SK-N-SH (cell line): ENCODE data around the gene PEMT. TPM values are rescaled to one million over a fixed set of nuclear protein-coding genes. Genes with fewer than 3 reads are reported as not detected.

Source experiments
- CTCF ChIA-PET: fragments of 300-600, 350-600 bp; formaldehyde crosslinking; extraction: SDS; loops from one replicate; lab custom pipeline; 2021; lab: Yijun Ruan, JAX
- POLR2A ChIA-PET: fragments of 350-600 bp; sonication (Branson Sonifier 250); formaldehyde crosslinking; extraction: SDS; loops from one replicate; lab custom pipeline; 2020; ENCODE audit warnings: antibody characterized with exemption, inconsistent platforms; lab: Yijun Ruan, JAX
- DNase-seq: peaks from one replicate; pipeline ENCODE4 v3.0.0; 2012
- H2AFZ ChIP-seq: fragments of 200-600 bp; sonication (generic); 2 replicates; pipeline ENCODE4 v1.8.1; 2016; ENCODE audit warnings: antibody characterized with exemption, mild to moderate bottlenecking, low read depth
- H3F3A ChIP-seq: fragments of 200-600 bp; sonication (generic); replicated peaks from 2 replicates; pipeline ENCODE3; 2016; ENCODE audit warnings: antibody characterized with exemption, mild to moderate bottlenecking; ENCODE audit not compliant: insufficient read depth
- H3K27ac ChIP-seq, 2 experiments: fragments of 200-500 bp in 1 of 2; fragments of 200-600 bp in 1 of 2; sonication (Bioruptor generic) in 1 of 2; sonication (generic), shearing (Covaris generic) in 1 of 2; 2 replicates each; pipeline versions ENCODE4 v1.5.1 to v1.6.1; 2014 to 2016; ENCODE audit warnings: low read depth in 2 of 2, inconsistent platforms in 1 of 2, low read length in 1 of 2, mild to moderate bottlenecking in 1 of 2, mixed read lengths in 1 of 2
- H3K27me3 ChIP-seq: fragments of 200-600 bp; sonication (generic), shearing (Covaris generic); 2 replicates; pipeline ENCODE4 v1.6.1; 2016; ENCODE audit warnings: mixed run types; ENCODE audit not compliant: insufficient read depth
- H3K36me3 ChIP-seq, 2 experiments: fragments of 200-500 bp in 1 of 2; fragments of 200-600 bp in 1 of 2; sonication (Bioruptor generic) in 1 of 2; sonication (generic) in 1 of 2; replicated peaks in 1 of 2; 2 replicates each; pipeline versions ENCODE3 to v1.5.1; 2014 to 2016; ENCODE audit warnings: low read length in 1 of 2, mild to moderate bottlenecking in 1 of 2; ENCODE audit not compliant: insufficient read depth in 2 of 2, control insufficient read depth in 1 of 2
- H3K4me1 ChIP-seq, 2 experiments: fragments of 200-500 bp in 1 of 2; fragments of 200-600 bp in 1 of 2; sonication (Bioruptor generic) in 1 of 2; sonication (generic), shearing (Covaris generic) in 1 of 2; 2 replicates each; pipeline versions ENCODE4 v1.5.1 to v1.6.1; 2014 to 2016; ENCODE audit warnings: low read depth in 1 of 2, low read length in 1 of 2, mixed run types in 1 of 2; ENCODE audit not compliant: insufficient read depth in 2 of 2, control insufficient read depth in 1 of 2
- H3K4me2 ChIP-seq: fragments of 200-600 bp; sonication (generic), shearing (Covaris generic); 2 replicates; pipeline ENCODE4 v1.6.1; 2017; ENCODE audit warnings: mixed run types
- H3K4me3 ChIP-seq, 2 experiments: fragments of 200-500 bp in 1 of 2; fragments of 200-600 bp in 1 of 2; sonication (Bioruptor generic) in 1 of 2; sonication (generic), shearing (Covaris generic) in 1 of 2; 2 replicates each; pipeline versions ENCODE4 v1.5.1 to v1.8.1; 2014 to 2016; ENCODE audit warnings: low read depth in 2 of 2, inconsistent platforms in 1 of 2, low read length in 1 of 2, mild to moderate bottlenecking in 1 of 2, mixed read lengths in 1 of 2, moderate library complexity in 1 of 2
- H3K79me2 ChIP-seq: fragments of 200-600 bp; sonication (generic); 2 replicates; pipeline ENCODE4 v1.8.1; 2017; ENCODE audit warnings: mild to moderate bottlenecking; ENCODE audit not compliant: insufficient read depth
- H3K9ac ChIP-seq: fragments of 200-600 bp; sonication (generic); 2 replicates; pipeline ENCODE4 v1.6.1; 2017; ENCODE audit warnings: mixed run types
- H3K9me2 ChIP-seq: fragments of 200-600 bp; sonication (generic); 2 replicates; pipeline ENCODE4 v1.6.1; 2017; ENCODE audit warnings: mixed run types
- H3K9me3 ChIP-seq: fragments of 200-600 bp; sonication (generic); 2 replicates; pipeline ENCODE4 v1.6.1; 2017; ENCODE audit warnings: mixed run types, mild to moderate bottlenecking, moderate library complexity
- H4K20me1 ChIP-seq: fragments of 200-600 bp; sonication (generic); 2 replicates; pipeline ENCODE4 v1.6.1; 2017; ENCODE audit warnings: mild to moderate bottlenecking, mixed run types; ENCODE audit not compliant: insufficient read depth
- EP300 ChIP-seq, 2 experiments: IDR thresholded peaks; 2 replicates each; pipeline versions ENCODE4 v1.4.0 to v1.6.1; 2012; ENCODE audit warnings: borderline replicate concordance in 1 of 2, low read depth in 1 of 2, low read length in 1 of 2
- GABPA ChIP-seq: IDR thresholded peaks from 2 replicates; pipeline ENCODE4 v1.4.0; 2012; ENCODE audit warnings: low read depth, mild to moderate bottlenecking
- JUND ChIP-seq: IDR thresholded peaks from 2 replicates; pipeline ENCODE4 v1.4.0; 2012
- MXI1 ChIP-seq: IDR thresholded peaks from 2 replicates; pipeline ENCODE4 v1.6.1; 2012; ENCODE audit warnings: mild to moderate bottlenecking, low read depth, low read length, improper control_type of control experiment
- REST ChIP-seq: IDR thresholded peaks from 2 replicates; pipeline ENCODE4 v1.6.1; 2012; ENCODE audit warnings: mild to moderate bottlenecking, low read depth, low read length, moderate library complexity
- SMC3 ChIP-seq: IDR thresholded peaks from 2 replicates; pipeline ENCODE4 v1.6.1; 2012; ENCODE audit warnings: low read depth, low read length, improper control_type of control experiment
- TEAD4 ChIP-seq: IDR thresholded peaks from 2 replicates; pipeline ENCODE4 v1.4.0; 2012; ENCODE audit warnings: mild to moderate bottlenecking, borderline replicate concordance; ENCODE audit not compliant: insufficient read depth
- USF1 ChIP-seq: IDR thresholded peaks from 2 replicates; pipeline ENCODE4 v1.4.0; 2012; ENCODE audit warnings: low read depth, borderline replicate concordance
- WGBS: methylation state at CpG from one replicate; pipeline ENCODE4 v1.1.6; 2017; ENCODE audit warnings: low lambda C conversion rate; 5-methylcytosine and 5-hydroxymethylcytosine counted together
- polyA plus RNA-seq, 3 experiments: library from polyadenylated mRNA; depleted of rRNA; stranded (reverse); fragments of >200 nt; gene quantifications; 2 replicates each; pipeline ENCODE4 v1.2.3, GENCODE V29; 2012

Gene PEMT
- polyA plus RNA-seq, 1 of the 3 experiments (the other 2 are of a cell fraction): 52.8 TPM

GRCh38 chr17:17546399-17547185 is 44.9 kb downstream of the PEMT start (continued):
- TF ChIP-seq REST: no peak
- no peak for TF ChIP-seq SMC3
- no peak for TF ChIP-seq TEAD4
- TF ChIP-seq USF1: no peak
- TF ChIP-seq MXI1: 0 out of 2 replicates have a peak, but pooled peaks have one; percentile 47
- peak in 1 of 2 experiments; percentile 84; a peak in 2 of 4 replicates for TF ChIP-seq EP300 (IDR thresholded peaks at IDR 0.05; ENCODE audit: borderline replicate concordance in 1 of 2, low read depth in 1 of 2, low read length in 1 of 2)

GRCh38 chr17:17545984-17546383 is 45.5 kb downstream of the PEMT start:
- no peak overlapping the region for H2AFZ ChIP-seq
- CTCF ChIA-PET: interaction anchor here (1.0 to 4.5 kb wide), 3 partner anchors 23 to 49 kb away, joined by 3 to 31 read pairs (median 4); no protein-coding TSS in a partner anchor
- no peaks in the 10 kb centered on the region for H4K20me1 ChIP-seq
- no peak overlapping the region for H3K4me2 ChIP-seq
- H3F3A ChIP-seq: no peaks in the 10 kb centered on the region
- TF ChIP-seq JUND: no peak
- TF ChIP-seq GABPA: no peak
- no peak overlapping the region for H3K9ac ChIP-seq
- H3K27ac ChIP-seq: peak overlapping the region in 1 of 2 experiments; percentile 96; a peak in 2 of 4 replicates
- 88% methylated on average over 7 of the region's 7 CpGs for WGBS
- peaks cover 0 to 69% of the 10 kb centered on the region in 2 experiments; a peak in 2 of 4 replicates for H3K4me1 ChIP-seq
- no peaks in the 10 kb centered on the region for H3K27me3 ChIP-seq
- H3K79me2 ChIP-seq: no peaks in the 10 kb centered on the region
- no peaks in the 10 kb centered on the region for H3K9me2 ChIP-seq
- H3K9me3 ChIP-seq: no peaks in the 10 kb centered on the region
- POLR2A ChIA-PET: interaction anchor here (1.0 to 1.5 kb wide), 2 partner anchors 46 to 50 kb away, joined by 3 to 9 read pairs; partner anchors contain the start of genes PEMT and RASD1
- DNase-seq: no peak
- no peaks in the 10 kb centered on the region for H3K36me3 ChIP-seq
- H3K4me3 ChIP-seq: no peak overlapping the region
